ENCODE measurements around the gene GTF3C6.

GTF3C6 gene

DNA sequence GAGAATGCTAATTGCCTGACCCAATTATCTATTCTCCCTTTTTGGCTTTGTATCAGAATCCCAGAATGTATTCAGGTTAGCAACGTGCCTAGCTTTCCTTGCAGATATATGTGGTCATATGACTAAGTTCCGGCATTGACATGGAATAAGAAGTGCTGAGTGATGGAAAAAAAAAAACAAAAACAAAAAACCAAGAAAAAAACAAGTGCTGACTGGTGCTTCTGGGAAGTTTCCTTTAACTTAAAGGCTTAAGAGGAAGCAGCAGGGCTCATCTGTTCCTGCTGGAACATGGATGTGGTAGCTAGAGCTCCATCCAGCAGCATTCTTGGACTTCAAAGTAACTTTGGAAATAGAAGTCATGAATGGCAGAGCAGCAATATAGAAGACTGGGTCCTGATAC is 13.0 kb downstream of the GTF3C6 start:
- TF ChIP-seq, protein P1, sequence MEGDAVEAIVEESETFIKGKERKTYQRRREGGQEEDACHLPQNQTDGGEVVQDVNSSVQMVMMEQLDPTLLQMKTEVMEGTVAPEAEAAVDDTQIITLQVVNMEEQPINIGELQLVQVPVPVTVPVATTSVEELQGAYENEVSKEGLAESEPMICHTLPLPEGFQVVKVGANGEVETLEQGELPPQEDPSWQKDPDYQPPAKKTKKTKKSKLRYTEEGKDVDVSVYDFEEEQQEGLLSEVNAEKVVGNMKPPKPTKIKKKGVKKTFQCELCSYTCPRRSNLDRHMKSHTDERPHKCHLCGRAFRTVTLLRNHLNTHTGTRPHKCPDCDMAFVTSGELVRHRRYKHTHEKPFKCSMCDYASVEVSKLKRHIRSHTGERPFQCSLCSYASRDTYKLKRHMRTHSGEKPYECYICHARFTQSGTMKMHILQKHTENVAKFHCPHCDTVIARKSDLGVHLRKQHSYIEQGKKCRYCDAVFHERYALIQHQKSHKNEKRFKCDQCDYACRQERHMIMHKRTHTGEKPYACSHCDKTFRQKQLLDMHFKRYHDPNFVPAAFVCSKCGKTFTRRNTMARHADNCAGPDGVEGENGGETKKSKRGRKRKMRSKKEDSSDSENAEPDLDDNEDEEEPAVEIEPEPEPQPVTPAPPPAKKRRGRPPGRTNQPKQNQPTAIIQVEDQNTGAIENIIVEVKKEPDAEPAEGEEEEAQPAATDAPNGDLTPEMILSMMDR (IDR thresholded peaks at IDR 0.05; ENCODE audit: insufficient read depth, low read length, missing control alignments) = no peak

DNA sequence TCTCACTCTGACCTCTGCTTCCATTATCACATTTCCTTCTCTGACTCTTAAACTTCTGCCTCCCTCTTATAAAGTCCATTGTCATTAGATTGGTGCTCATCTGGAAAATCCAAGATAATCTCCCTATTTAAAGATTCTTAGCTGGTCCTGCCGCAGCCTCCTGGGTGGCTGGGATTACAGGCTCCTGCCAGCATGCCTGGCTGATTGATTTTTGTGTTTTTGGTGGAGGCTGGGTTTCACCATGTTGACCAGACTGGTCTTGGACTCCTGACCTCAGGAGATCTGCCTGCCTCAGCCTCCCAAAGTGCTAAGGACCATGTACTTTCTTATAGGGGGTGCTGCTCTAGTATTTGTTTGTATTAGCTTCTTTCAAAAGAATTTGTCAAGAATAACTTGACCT is 18.1 kb downstream of the GTF3C6 start:
- TF ChIP-seq, protein P1 (IDR thresholded peaks at IDR 0.05; ENCODE audit: insufficient read depth, low read length, missing control alignments) = no peak
- POLR2A ChIA-PET = no interaction called here
- CTCF ChIA-PET = interaction anchor here (1.8 kb wide), 1 partner anchor 294 kb away, joined by 5 read pairs; no protein-coding TSS in a partner anchor

More for the DNA sequence above, 13.0 kb downstream of the GTF3C6 start:
- CTCF ChIA-PET = interaction anchor here (1.4 to 1.6 kb wide), 3 partner anchors 11 to 290 kb away, joined by 4 to 5 read pairs (median 4); partner anchors contain the start of gene GTF3C6
- H3K4me3 ChIP-seq (ENCODE audit: low read depth, low read length) = no peak overlapping the region
- no peak for DNase-seq (ENCODE audit: low read depth, low spot score)
- POLR2A ChIA-PET = no interaction called here

DNA sequence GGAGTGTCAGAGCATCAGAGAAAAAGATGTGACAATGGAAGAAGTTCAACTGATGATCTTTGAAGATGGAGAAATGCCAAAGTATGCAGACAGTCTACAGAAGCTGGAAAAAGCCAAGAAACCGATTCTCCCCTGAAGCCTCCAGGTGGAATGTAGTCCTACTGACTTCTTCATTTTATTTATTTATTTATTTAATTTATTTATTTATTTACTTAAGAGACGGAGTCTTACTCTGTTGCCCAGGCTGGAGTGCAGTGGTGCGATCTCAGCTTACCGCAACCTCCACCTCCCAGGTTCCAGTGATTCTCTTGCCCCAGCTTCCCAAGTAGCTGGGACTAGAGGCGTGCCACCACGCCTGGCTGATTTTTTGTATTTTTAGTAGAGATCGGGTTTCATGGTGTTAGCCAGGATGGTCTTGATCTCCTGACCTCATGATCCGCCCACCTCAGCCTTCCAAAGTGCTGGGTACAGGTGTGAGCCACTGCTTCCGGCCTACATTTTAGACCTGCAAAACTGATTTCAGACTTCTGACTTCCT is 21.1 kb downstream of the GTF3C6 start:
- H3K4me3 ChIP-seq (ENCODE audit: low read depth, low read length) = no peak overlapping the region
- TF ChIP-seq, protein P1 (IDR thresholded peaks at IDR 0.05; ENCODE audit: insufficient read depth, low read length, missing control alignments) = no peak
- ChIA-PET POLR2A (no interaction called here), CTCF (no interaction called here)
- no peak for DNase-seq (ENCODE audit: low read depth, low spot score)

More for the DNA sequence above, 18.1 kb downstream of the GTF3C6 start:
- no peak overlapping the region for H3K4me3 ChIP-seq (ENCODE audit: low read depth, low read length)
- no peak for DNase-seq (ENCODE audit: low read depth, low spot score)

DNA sequence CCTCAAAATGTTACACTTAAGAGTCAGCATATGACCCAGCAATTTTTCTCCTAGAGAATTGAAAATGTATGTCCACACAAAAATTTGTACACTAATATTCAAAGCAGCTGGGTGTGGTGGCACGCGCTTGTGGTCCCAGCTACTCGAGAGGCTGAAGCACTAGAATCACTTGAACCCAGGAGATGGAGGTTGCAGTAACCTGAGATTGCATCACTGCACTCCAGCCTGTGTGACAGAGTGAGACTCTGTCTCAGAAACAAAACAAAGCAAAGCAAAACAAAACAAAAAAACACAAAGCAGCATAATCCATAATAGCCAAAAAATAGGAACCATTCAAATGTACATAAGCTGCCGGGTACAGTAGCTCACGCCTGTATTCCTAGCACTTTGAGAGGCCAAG is 21.7 kb downstream of the GTF3C6 start:
- CTCF ChIA-PET = interaction anchor here (0.8 to 1.0 kb wide), 2 partner anchors 20 to 33 kb away, joined by 3 to 4 read pairs; no protein-coding TSS in a partner anchor
- no peak for DNase-seq (ENCODE audit: low read depth, low spot score)
- POLR2A ChIA-PET = no interaction called here
- no peak overlapping the region for H3K4me3 ChIP-seq (ENCODE audit: low read depth, low read length)
- TF ChIP-seq, protein P1 (IDR thresholded peaks at IDR 0.05; ENCODE audit: insufficient read depth, low read length, missing control alignments) = no peak

DNA sequence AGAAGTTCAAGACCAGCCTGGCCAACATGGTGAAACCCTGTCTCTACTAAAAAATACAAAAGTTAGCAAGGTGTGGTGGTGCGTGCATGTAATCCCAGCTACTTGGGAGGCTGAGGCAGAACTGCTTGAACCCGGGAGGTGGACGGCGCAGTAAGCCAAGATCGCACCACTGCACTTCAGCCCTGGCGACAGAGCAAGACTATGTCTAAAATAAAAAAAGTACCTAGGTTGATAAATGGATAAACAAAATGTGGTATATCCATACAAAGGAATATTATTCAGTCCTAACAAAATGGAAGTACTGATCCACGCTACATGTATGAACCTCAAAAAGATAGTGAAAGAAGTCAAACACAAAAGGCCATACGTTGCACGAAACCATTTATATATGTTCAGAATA is 22.1 kb downstream of the GTF3C6 start:
- DNase-seq (ENCODE audit: low read depth, low spot score) = no peak
- ChIA-PET POLR2A (no interaction called here), CTCF (interaction anchor here (0.8 to 1.0 kb wide), 2 partner anchors 19 to 32 kb away, joined by 3 to 4 read pairs; no protein-coding TSS in a partner anchor)
- H3K4me3 ChIP-seq (ENCODE audit: low read depth, low read length) = peak overlapping the region; percentile 97
- TF ChIP-seq, protein P1 (IDR thresholded peaks at IDR 0.05; ENCODE audit: insufficient read depth, low read length, missing control alignments) = no peak

DNA sequence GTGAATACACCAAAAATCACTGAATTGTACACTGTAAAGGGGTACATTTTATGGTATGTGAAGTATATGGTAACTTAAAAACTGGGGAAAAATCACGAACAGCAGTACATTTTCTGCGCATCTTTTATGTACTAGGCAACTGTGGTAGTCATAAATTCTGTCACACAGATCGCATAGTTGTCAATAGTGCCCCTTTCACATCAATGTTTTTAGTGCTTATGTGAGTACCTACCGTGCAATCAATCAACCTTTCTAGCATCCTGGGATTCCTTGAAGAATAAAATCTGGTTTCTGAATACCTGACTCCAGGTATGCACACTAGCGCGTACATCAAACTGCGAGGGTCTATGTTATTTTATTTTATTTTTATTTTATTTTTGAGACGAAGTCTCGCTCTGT is 22.7 kb downstream of the GTF3C6 start:
- H3K4me3 ChIP-seq (ENCODE audit: low read depth, low read length) = peak overlapping the region; percentile 97
- TF ChIP-seq, protein P1 (IDR thresholded peaks at IDR 0.05; ENCODE audit: insufficient read depth, low read length, missing control alignments) = no peak
- ChIA-PET POLR2A (interaction anchor here (1.3 to 2.2 kb wide), 4 partner anchors 12 to 453 kb away, joined by 3 to 10 read pairs (median 8); partner anchors contain the start of genes AMD1 and GTF3C6), CTCF (interaction anchor here (1.9 to 2.6 kb wide), 3 partner anchors 30 to 454 kb away, joined by 8 to 24 read pairs (median 17); no protein-coding TSS in a partner anchor)
- DNase-seq (ENCODE audit: low read depth, low spot score) = no peak
